ENCODE results near the gene KDM4C.
"Not testable (repeated sequence)": the region's sequence is repeated elsewhere in the genome, so short reads cannot be mapped to it uniquely, and the experiment has no call there.

KDM4C gene

DNA sequence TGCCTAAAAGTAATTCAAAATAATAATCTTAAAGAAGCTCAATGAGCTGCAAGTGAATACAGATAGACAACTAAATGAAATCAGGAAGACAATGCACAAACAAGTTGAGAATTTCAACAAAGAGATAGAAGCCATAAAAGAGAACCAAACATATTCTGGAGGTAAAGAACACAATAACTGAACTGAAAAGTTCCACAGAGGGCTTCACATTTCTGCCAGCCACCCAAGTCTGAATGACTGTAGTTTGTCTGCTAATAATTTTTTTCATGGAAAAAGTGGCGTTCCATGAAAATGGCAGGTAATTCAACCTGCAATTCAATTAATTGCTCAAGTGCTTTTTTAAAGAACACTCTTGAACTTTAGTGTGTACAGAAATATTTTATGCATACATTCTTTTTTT is 251.3 kb downstream of the KDM4C start:
- Histone ChIP-seq H3K9me3 (ENCODE audit: low read length) (peaks cover 6% of the 10 kb centered on the region), H3K4me1 (ENCODE audit: insufficient read depth, low read length) (no peaks in the 10 kb centered on the region), H3K27me3 (ENCODE audit: insufficient read depth, low read length) (no peaks in the 10 kb centered on the region)

GRCh38 chr9:7011395-7012067 is 253.8 kb downstream of the KDM4C start:
- Histone ChIP-seq H3K4me1 (ENCODE audit: insufficient read depth, low read length) (no peaks in the 10 kb centered on the region), H3K27me3 (ENCODE audit: insufficient read depth, low read length) (no peaks in the 10 kb centered on the region), H2AFZ (ENCODE audit: low read depth, low read length) (no peak overlapping the region), H3K4me3 (ENCODE audit: low read length) (no peak overlapping the region), H3K9me3 (ENCODE audit: low read length) (peaks cover 6% of the 10 kb centered on the region), H3K36me3 (ENCODE audit: insufficient read depth, low read length) (peaks cover 3% of the 10 kb centered on the region)

More for the DNA sequence above, 251.3 kb downstream of the KDM4C start:
- H2AFZ ChIP-seq (ENCODE audit: low read depth, low read length), result no peak overlapping the region
- peaks cover 3% of the 10 kb centered on the region for H3K36me3 ChIP-seq (ENCODE audit: insufficient read depth, low read length)
- H3K4me3 ChIP-seq (ENCODE audit: low read length), result no peak overlapping the region

DNA sequence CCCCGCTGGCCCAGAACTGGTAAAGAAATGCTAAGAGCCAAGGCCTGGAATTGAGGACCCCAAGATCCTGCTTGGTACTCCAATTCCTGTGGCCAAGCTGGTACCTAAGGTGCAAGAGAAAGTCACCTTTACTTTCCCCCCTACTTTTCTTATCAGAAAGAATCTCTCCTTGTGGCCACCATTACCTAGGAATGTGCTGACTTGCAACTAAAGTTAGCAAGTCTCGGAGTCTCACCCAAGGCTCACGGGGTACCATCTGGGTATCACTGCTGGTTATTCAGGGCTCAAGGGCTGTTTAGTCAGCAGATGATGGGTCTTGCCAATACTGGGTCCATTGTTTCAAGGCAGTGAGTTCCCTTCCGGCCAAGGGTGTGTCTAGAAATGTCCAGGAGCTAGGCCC is 270.2 kb downstream of the KDM4C start:
- Histone ChIP-seq H3K4me3 (ENCODE audit: low read length) (no peak overlapping the region), H2AFZ (ENCODE audit: low read depth, low read length) (no peak overlapping the region), H3K27me3 (ENCODE audit: insufficient read depth, low read length) (no peaks in the 10 kb centered on the region), H3K9me3 (ENCODE audit: low read length) (no peaks in the 10 kb centered on the region), H3K4me1 (ENCODE audit: insufficient read depth, low read length) (no peaks in the 10 kb centered on the region), H3K36me3 (ENCODE audit: insufficient read depth, low read length) (no peaks in the 10 kb centered on the region)

DNA sequence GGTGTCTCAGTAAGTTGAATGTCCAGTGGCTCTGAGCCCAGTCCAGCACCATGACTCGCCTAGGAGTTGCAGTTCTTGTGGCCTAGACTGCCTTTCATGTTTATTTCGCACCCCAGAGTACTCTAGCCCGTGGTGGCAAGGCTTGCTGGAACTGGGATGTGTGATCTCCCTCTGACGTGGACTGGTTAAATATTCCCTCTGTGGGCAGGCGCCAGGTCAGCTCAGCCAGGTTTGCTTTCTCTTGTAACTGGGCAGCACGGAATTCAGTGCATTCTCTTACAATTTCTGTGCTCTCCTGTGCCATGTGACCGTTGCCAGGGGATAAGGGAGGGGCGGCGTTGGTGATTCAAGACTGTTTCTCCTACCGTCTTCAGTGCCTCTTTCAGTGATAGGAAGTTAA is 270.8 kb downstream of the KDM4C start:
- no peak overlapping the region for H2AFZ ChIP-seq (ENCODE audit: low read depth, low read length)
- H3K27me3 ChIP-seq (ENCODE audit: insufficient read depth, low read length), result no peaks in the 10 kb centered on the region
- H3K36me3 ChIP-seq (ENCODE audit: insufficient read depth, low read length), result no peaks in the 10 kb centered on the region
- H3K9me3 ChIP-seq (ENCODE audit: low read length), result no peaks in the 10 kb centered on the region
- H3K4me1 ChIP-seq (ENCODE audit: insufficient read depth, low read length), result no peaks in the 10 kb centered on the region
- no peak overlapping the region for H3K4me3 ChIP-seq (ENCODE audit: low read length)

GRCh38 chr9:7030943-7031342 is 273.2 kb downstream of the KDM4C start:
- H3K4me3 ChIP-seq (ENCODE audit: low read length); H3K36me3 ChIP-seq (ENCODE audit: insufficient read depth, low read length); H3K4me1 ChIP-seq (ENCODE audit: insufficient read depth, low read length); H3K9me3 ChIP-seq (ENCODE audit: low read length); H3K27me3 ChIP-seq (ENCODE audit: insufficient read depth, low read length); H2AFZ ChIP-seq (ENCODE audit: low read depth, low read length): not testable (repeated sequence)

DNA sequence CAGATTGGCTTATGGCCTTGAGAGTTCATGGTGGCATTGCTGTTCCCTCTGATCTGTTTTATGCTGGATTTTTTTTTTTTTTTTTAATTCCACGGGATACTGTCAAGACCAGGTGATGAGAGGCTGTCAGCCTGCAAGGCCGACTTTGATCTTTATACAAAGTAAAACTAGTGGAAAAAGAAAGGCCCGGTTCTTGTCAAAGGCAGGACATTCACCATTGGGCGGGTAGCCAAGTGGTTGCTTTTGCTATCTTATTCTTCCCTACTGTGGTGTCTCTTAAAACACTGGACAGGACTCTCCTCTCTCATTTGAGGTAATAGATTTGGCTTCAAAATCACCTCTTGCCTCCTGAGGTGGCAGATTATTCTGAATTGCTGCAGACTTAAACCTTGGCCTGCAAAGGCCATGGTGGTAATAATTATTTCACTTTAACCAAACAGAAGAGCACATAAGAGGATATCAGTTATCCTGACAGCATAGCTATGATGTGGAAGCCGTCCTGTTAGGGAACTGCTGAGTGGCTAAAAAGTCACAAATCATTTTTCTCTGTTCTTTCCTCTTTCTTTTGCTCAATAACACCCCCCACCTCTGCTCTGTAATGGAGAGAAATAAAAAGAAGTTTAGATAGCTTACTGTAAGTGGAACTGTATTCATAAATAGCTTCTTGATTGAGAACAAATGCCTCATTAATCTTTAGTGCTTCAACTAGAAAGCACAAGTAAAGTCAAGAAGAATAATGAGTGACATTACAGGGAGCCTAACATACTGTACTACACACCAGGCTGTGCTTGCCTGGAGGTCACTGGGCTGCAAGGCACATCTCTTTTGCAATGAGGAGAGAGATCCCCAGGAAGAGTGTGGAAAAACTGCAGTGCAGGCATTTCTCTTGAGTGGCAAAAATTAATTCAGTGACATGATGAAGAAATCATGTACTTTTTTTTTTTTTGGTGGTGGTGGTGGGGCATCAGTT is 275.6 kb downstream of the KDM4C start:
- H3K27me3 ChIP-seq (ENCODE audit: insufficient read depth, low read length), result no peaks in the 10 kb centered on the region
- H3K4me3 ChIP-seq (ENCODE audit: low read length), result no peak overlapping the region
- no peaks in the 10 kb centered on the region for H3K4me1 ChIP-seq (ENCODE audit: insufficient read depth, low read length)
- no peaks in the 10 kb centered on the region for H3K9me3 ChIP-seq (ENCODE audit: low read length)
- no peak overlapping the region for H2AFZ ChIP-seq (ENCODE audit: low read depth, low read length)
- H3K36me3 ChIP-seq (ENCODE audit: insufficient read depth, low read length), result no peaks in the 10 kb centered on the region

DNA sequence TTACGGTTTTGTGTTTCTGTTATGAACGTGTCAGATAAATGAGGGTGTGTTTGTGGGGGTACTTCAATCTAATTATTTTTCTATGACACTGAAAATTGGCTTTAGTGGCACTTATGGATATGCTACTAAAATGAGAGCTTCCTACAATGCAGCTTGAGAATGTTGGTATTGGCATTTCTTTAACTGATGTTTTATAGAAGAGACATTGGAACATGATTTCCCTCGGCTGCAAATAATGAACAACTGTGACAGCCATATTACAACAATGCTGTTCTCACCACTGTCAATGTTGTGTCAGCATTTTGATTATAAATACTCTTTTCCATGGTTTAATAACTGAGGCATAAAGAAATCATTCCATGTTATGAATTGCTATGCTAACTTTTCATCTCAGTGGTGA is 279.4 kb downstream of the KDM4C start:
- Histone ChIP-seq H3K36me3 (ENCODE audit: insufficient read depth, low read length) (no peaks in the 10 kb centered on the region), H3K4me3 (ENCODE audit: low read length) (no peak overlapping the region), H3K27me3 (ENCODE audit: insufficient read depth, low read length) (no peaks in the 10 kb centered on the region), H3K9me3 (ENCODE audit: low read length) (no peaks in the 10 kb centered on the region), H2AFZ (ENCODE audit: low read depth, low read length) (no peak overlapping the region), H3K4me1 (ENCODE audit: insufficient read depth, low read length) (no peaks in the 10 kb centered on the region)

DNA sequence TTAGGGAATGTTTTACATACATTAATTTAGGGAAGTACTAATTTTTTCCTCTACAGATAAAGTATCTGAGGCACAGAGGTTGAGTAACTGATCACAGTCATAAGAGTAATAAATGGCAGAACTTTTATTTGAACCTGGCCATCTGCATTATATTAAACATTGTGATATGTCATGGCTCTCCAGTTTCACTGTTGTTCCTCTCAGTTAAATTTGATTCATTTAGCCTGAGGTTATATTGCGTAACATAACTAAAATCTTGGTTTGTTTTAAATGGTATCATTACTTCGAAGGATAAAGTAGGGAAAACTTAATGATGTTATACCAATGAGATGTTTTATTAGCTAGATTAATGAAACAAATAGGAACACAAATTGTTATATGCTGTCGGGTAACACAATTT is 284.4 kb downstream of the KDM4C start:
- no peaks in the 10 kb centered on the region for H3K36me3 ChIP-seq (ENCODE audit: insufficient read depth, low read length)
- no peak overlapping the region for H3K4me3 ChIP-seq (ENCODE audit: low read length)
- H3K9me3 ChIP-seq (ENCODE audit: low read length), result no peaks in the 10 kb centered on the region
- no peak overlapping the region for H2AFZ ChIP-seq (ENCODE audit: low read depth, low read length)
- no peaks in the 10 kb centered on the region for H3K4me1 ChIP-seq (ENCODE audit: insufficient read depth, low read length)
- no peaks in the 10 kb centered on the region for H3K27me3 ChIP-seq (ENCODE audit: insufficient read depth, low read length)

- Histone ChIP-seq H3K27me3 (ENCODE audit: insufficient read depth, low read length) (no peaks in the 10 kb centered on the region), H3K36me3 (ENCODE audit: insufficient read depth, low read length) (no peaks in the 10 kb centered on the region), H3K4me1 (ENCODE audit: insufficient read depth, low read length) (no peaks in the 10 kb centered on the region), H2AFZ (ENCODE audit: low read depth, low read length) (no peak overlapping the region), H3K9me3 (ENCODE audit: low read length) (no peaks in the 10 kb centered on the region), H3K4me3 (ENCODE audit: low read length) (no peak overlapping the region)
Measured at GRCh38 chr9:7045361-7045760, 287.6 kb downstream of the KDM4C start.

DNA sequence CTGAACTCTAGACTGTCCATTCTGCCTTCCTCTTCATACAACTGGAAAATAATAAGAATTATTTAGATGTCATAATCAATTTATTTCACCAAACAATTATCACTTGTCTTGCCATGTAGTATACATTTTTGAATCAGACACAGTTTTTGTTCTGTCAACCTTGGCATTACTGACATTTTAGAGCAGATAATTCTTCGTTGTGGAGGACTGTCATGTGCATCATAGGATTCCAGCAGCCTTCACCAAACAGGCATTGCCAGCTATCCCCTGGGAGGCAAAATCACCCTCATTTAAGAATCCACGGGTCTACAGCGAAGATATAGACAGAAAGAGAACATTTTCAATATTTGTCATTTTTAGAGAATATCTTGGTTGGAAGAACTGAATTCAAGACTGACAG is 293.9 kb downstream of the KDM4C start:
- Histone ChIP-seq H3K36me3 (ENCODE audit: insufficient read depth, low read length) (no peaks in the 10 kb centered on the region), H2AFZ (ENCODE audit: low read depth, low read length) (no peak overlapping the region), H3K27me3 (ENCODE audit: insufficient read depth, low read length) (no peaks in the 10 kb centered on the region), H3K4me1 (ENCODE audit: insufficient read depth, low read length) (peaks cover 9% of the 10 kb centered on the region), H3K4me3 (ENCODE audit: low read length) (no peak overlapping the region), H3K9me3 (ENCODE audit: low read length) (no peaks in the 10 kb centered on the region)

- H3K36me3 ChIP-seq (ENCODE audit: insufficient read depth, low read length), result no peaks in the 10 kb centered on the region
- H3K4me1 ChIP-seq (ENCODE audit: insufficient read depth, low read length), result peaks cover 9% of the 10 kb centered on the region
- H3K27me3 ChIP-seq (ENCODE audit: insufficient read depth, low read length), result no peaks in the 10 kb centered on the region
- H3K9me3 ChIP-seq (ENCODE audit: low read length), result no peaks in the 10 kb centered on the region
- no peak overlapping the region for H3K4me3 ChIP-seq (ENCODE audit: low read length)
- H2AFZ ChIP-seq (ENCODE audit: low read depth, low read length), result no peak overlapping the region
Measured at GRCh38 chr9:7053903-7054302, 296.1 kb downstream of the KDM4C start.

- Histone ChIP-seq H3K36me3 (ENCODE audit: insufficient read depth, low read length) (no peaks in the 10 kb centered on the region), H3K9me3 (ENCODE audit: low read length) (no peaks in the 10 kb centered on the region), H3K27me3 (ENCODE audit: insufficient read depth, low read length) (no peaks in the 10 kb centered on the region), H2AFZ (ENCODE audit: low read depth, low read length) (no peak overlapping the region), H3K4me3 (ENCODE audit: low read length) (no peak overlapping the region), H3K4me1 (ENCODE audit: insufficient read depth, low read length) (peaks cover 9% of the 10 kb centered on the region)
Measured at GRCh38 chr9:7055171-7055903, 297.6 kb downstream of the KDM4C start.

DNA sequence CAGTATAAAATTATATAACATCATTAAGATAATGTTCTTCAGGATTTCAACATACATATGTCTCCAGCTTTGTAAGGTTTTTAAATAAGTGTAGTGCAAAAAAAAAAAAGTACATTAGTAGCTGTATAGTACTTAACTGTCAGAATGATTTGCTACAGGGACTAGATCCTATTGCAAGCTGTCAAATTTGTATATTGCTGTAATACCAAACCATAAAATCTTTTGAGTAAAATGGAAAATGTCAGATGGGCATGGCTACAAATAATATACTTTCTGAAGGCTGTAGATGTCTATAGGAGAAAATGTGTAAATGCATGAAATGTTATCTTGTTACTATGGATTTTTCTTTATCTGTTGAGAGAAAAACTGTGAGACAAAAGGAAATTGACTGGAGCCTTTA is 298.5 kb downstream of the KDM4C start:
- Histone ChIP-seq H3K4me1 (ENCODE audit: insufficient read depth, low read length) (peaks cover 9% of the 10 kb centered on the region), H3K36me3 (ENCODE audit: insufficient read depth, low read length) (no peaks in the 10 kb centered on the region), H3K4me3 (ENCODE audit: low read length) (no peak overlapping the region), H3K27me3 (ENCODE audit: insufficient read depth, low read length) (no peaks in the 10 kb centered on the region), H2AFZ (ENCODE audit: low read depth, low read length) (no peak overlapping the region), H3K9me3 (ENCODE audit: low read length) (no peaks in the 10 kb centered on the region)

Data from neuron (in vitro differentiated cells).